ENCODE data around the gene CNGB1.

GRCh38 chr16:57981636-57982035 lies 10.7 kb upstream of the CNGB1 start:
- TF ChIP-seq EP300 (IDR thresholded peaks at IDR 0.05; ENCODE audit: low read depth) (no peak), CTCF (IDR thresholded peaks at IDR 0.05) (no peak), POLR2A (IDR thresholded peaks at IDR 0.05) (no peak)
